A549 (cell line): ENCODE results near the gene ERH. TPM values are rescaled to one million over a fixed set of nuclear protein-coding genes. Genes with fewer than 3 reads are reported as not detected.
A peak's percentile ranks its signal among the peaks of the same experiment; 100 is the strongest.

Experiments used
- ATAC-seq, 2 experiments: fragments of 200-7000 bp in 1 of 2; fragments of >200 bp in 1 of 2; cut with Nextera tagmentation in 1 of 2; cut with Tn5 transposase in 1 of 2; 3 replicates each; pipeline versions ENCODE4 v1.8.0 to v1.9.1; 2018 to 2020; ENCODE audit warnings: mild to moderate bottlenecking in 1 of 2, moderate library complexity in 1 of 2
- CTCF ChIA-PET: fragments of 300-600 bp; sonication (Branson Sonifier 250); formaldehyde crosslinking; extraction: SDS; loops from one replicate; lab custom pipeline; 2021; ENCODE audit warnings: antibody characterized with exemption, inconsistent platforms; lab: Yijun Ruan, JAX
- POLR2A ChIA-PET: fragments of 350-600 bp; formaldehyde crosslinking; extraction: SDS; loops from one replicate; lab custom pipeline; 2021; ENCODE audit warnings: antibody characterized with exemption, inconsistent platforms; lab: Yijun Ruan, JAX
- DNase-seq, 2 experiments: peaks; one replicate each; pipeline versions ENCODE4 v3.0.0 to v3.0.0-alpha.2; 2011 to 2016; ENCODE audit warnings: low read depth in 1 of 2, low spot score in 1 of 2
- FAIRE-seq: peaks from 2 replicates; lab custom pipeline; 2011; peaks lifted over from hg19 to GRCh38; lab: Jason Lieb, UNC
- H3K27ac ChIP-seq, 2 experiments: fragments of >200 bp; sonication (Bioruptor Twin); formaldehyde crosslinking; 3 replicates each; pipeline ENCODE4 v1.5.1; 2016 to 2017
- H3K4me1 ChIP-seq: fragments of >200 bp; sonication (Bioruptor Twin); formaldehyde crosslinking; 3 replicates; pipeline ENCODE4 v1.6.1; 2016
- H3K4me2 ChIP-seq: fragments of >200 bp; sonication (Bioruptor Twin); formaldehyde crosslinking; 3 replicates; pipeline ENCODE4 v1.6.1; 2016
- H3K4me3 ChIP-seq: fragments of >200 bp; sonication (Bioruptor Twin); formaldehyde crosslinking; 3 replicates; pipeline ENCODE4 v1.5.1; 2016
- H3K9me3 ChIP-seq: fragments of >200 bp; sonication (Bioruptor Twin); formaldehyde crosslinking; 3 replicates; pipeline ENCODE4 v1.6.1; 2016
- ATOH8 ChIP-seq: fragments of 250-450 bp; sonication (Bioruptor Pico); IDR thresholded peaks from 2 replicates; pipeline ENCODE4 v1.5.0; 2020; ENCODE audit warnings: low read depth, mild to moderate bottlenecking, moderate library complexity
- BCL3 ChIP-seq: fragments of >200 bp; sonication (Bioruptor Twin); formaldehyde crosslinking; IDR thresholded peaks from 3 replicates; pipeline ENCODE4 v1.6.1; 2016
- BHLHE40 ChIP-seq: IDR thresholded peaks from 2 replicates; pipeline ENCODE4 v1.6.1; 2012; ENCODE audit warnings: low read depth, low read length, inconsistent platforms
- CBX8 ChIP-seq: fragments of 200-600 bp; sonication (generic); IDR thresholded peaks from 2 replicates; pipeline ENCODE4 v1.6.1; 2016
- CHD2 ChIP-seq: fragments of 150-350 bp; IDR thresholded peaks from 2 replicates; pipeline ENCODE4 v1.6.1; 2014; ENCODE audit warnings: low read length; ENCODE audit not compliant: partially characterized antibody
- CHD4 ChIP-seq: fragments of 200-600 bp; sonication (generic); IDR thresholded peaks from 2 replicates; pipeline ENCODE4 v1.6.1; 2016; ENCODE audit warnings: antibody characterized with exemption, mild to moderate bottlenecking, borderline replicate concordance
- E2F6 ChIP-seq: IDR thresholded peaks from 2 replicates; pipeline ENCODE4 v1.6.1; 2012; ENCODE audit warnings: low read depth, borderline replicate concordance
- ELK1 ChIP-seq: fragments of 150-350 bp; IDR thresholded peaks from 2 replicates; pipeline ENCODE4 v1.6.1; 2014; ENCODE audit warnings: low read depth, mild to moderate bottlenecking, low read length
- ESRRA ChIP-seq: fragments of 150-350 bp; IDR thresholded peaks from 2 replicates; pipeline ENCODE4 v1.6.1; 2014; ENCODE audit warnings: mild to moderate bottlenecking, low read length, borderline replicate concordance
- FOSB ChIP-seq: fragments of 250-450 bp; sonication (Bioruptor Pico); IDR thresholded peaks from 2 replicates; pipeline ENCODE4 v1.5.0; 2020; ENCODE audit warnings: mild to moderate bottlenecking, moderate library complexity
- FOSL2 ChIP-seq, 2 experiments: fragments of 450-650 bp in 1 of 2; fragments of >200 bp in 1 of 2; sonication (Bioruptor Twin) in 1 of 2; formaldehyde crosslinking; IDR thresholded peaks; 2 replicates each; pipeline versions ENCODE4 v1.5.0 to v1.6.1; 2016 to 2020; ENCODE audit warnings: mild to moderate bottlenecking in 1 of 2, moderate library complexity in 1 of 2
- FOXS1 ChIP-seq: fragments of 250-450 bp; sonication (Bioruptor Pico); IDR thresholded peaks from 2 replicates; pipeline ENCODE4 v1.5.0; 2020; ENCODE audit warnings: mild to moderate bottlenecking, moderate library complexity
- GATA3 ChIP-seq: IDR thresholded peaks from 2 replicates; pipeline ENCODE4 v1.6.1; 2012; ENCODE audit warnings: borderline replicate concordance
- HDAC2 ChIP-seq: fragments of 200-600 bp; sonication (generic); IDR thresholded peaks from 2 replicates; pipeline ENCODE4 v1.6.1; 2016
- HES2 ChIP-seq: fragments of >200 bp; sonication (Bioruptor Twin); formaldehyde crosslinking; IDR thresholded peaks from 2 replicates; pipeline ENCODE4 v1.6.1; 2016
- HOXB13 ChIP-seq: fragments of 250-450 bp; sonication (Bioruptor Pico); IDR thresholded peaks from 2 replicates; pipeline ENCODE4 v1.5.0; 2020; ENCODE audit warnings: low read depth, mild to moderate bottlenecking, moderate library complexity
- HOXB5 ChIP-seq: fragments of 250-450 bp; sonication (Bioruptor Pico); IDR thresholded peaks from 2 replicates; pipeline ENCODE4 v1.5.0; 2020; ENCODE audit warnings: mild to moderate bottlenecking, moderate library complexity
- JUN ChIP-seq, 2 experiments: fragments of >200 bp; sonication (Bioruptor Twin); formaldehyde crosslinking; IDR thresholded peaks; 2 replicates in 1 of 2; 3 replicates in 1 of 2; pipeline ENCODE4 v1.6.1; 2016 to 2017
- JUNB ChIP-seq: fragments of >200 bp; sonication (Bioruptor Twin); formaldehyde crosslinking; IDR thresholded peaks from 2 replicates; pipeline ENCODE4 v1.6.1; 2016
- MAZ ChIP-seq: fragments of 150-350 bp; IDR thresholded peaks from 2 replicates; pipeline ENCODE4 v1.6.1; 2014; ENCODE audit warnings: antibody characterized with exemption, low read depth, low read length, borderline replicate concordance
- MYC ChIP-seq: IDR thresholded peaks from 2 replicates; pipeline ENCODE4 v1.6.1; 2012; ENCODE audit warnings: mild to moderate bottlenecking, inconsistent platforms, low read length, improper control_type of control experiment, borderline replicate concordance
- NPAS2 ChIP-seq: fragments of 250-450 bp; sonication (Bioruptor Pico); IDR thresholded peaks from 2 replicates; pipeline ENCODE4 v1.8.0; 2022; ENCODE audit warnings: mild to moderate bottlenecking, moderate library complexity, borderline replicate concordance
- NR3C1 ChIP-seq: fragments of >200 bp; sonication (Bioruptor Twin); formaldehyde crosslinking; IDR thresholded peaks from 3 replicates; pipeline ENCODE4 v1.6.1; 2017
- PBX3 ChIP-seq: IDR thresholded peaks from 2 replicates; pipeline ENCODE4 v1.6.1; 2012
- PHF8 ChIP-seq: fragments of 200-600 bp; sonication (generic); IDR thresholded peaks from 2 replicates; pipeline ENCODE4 v1.6.1; 2016; ENCODE audit warnings: low read depth, mild to moderate bottlenecking, antibody characterized with exemption, moderate library complexity, borderline replicate concordance
- POLR2A ChIP-seq: IDR thresholded peaks from 2 replicates; pipeline ENCODE4 v1.6.1; 2012; ENCODE audit warnings: mild to moderate bottlenecking, low read length
- POLR2AphosphoS2 ChIP-seq: conservative IDR thresholded peaks from 2 replicates; pipeline ENCODE4 v1.6.1; 2012; ENCODE audit warnings: low read length, improper control_type of control experiment, inconsistent platforms
- RCOR1 ChIP-seq: fragments of 150-350 bp; IDR thresholded peaks from 2 replicates; pipeline ENCODE4 v1.6.1; 2014; ENCODE audit warnings: antibody characterized with exemption, low read length, low read depth
- SREBF2 ChIP-seq: fragments of 450-650 bp; IDR thresholded peaks from 2 replicates; pipeline ENCODE4 v1.6.1; 2014; ENCODE audit warnings: mild to moderate bottlenecking, moderate library complexity
- TFCP2L1 ChIP-seq: fragments of 250-450 bp; sonication (Bioruptor Pico); IDR thresholded peaks from 2 replicates; pipeline ENCODE4 v1.5.0; 2021; ENCODE audit warnings: mild to moderate bottlenecking
- TP53 ChIP-seq: fragments of 250-450 bp; sonication (Bioruptor Pico); IDR thresholded peaks from 2 replicates; pipeline ENCODE4 v1.5.0; 2021; ENCODE audit warnings: mild to moderate bottlenecking, moderate library complexity
- USF2 ChIP-seq: fragments of 450-650 bp; IDR thresholded peaks from 2 replicates; pipeline ENCODE4 v1.6.1; 2014; ENCODE audit warnings: antibody characterized with exemption
- ZC3H11A ChIP-seq: fragments of 450-650 bp; IDR thresholded peaks from 2 replicates; pipeline ENCODE4 v1.6.1; 2014; ENCODE audit warnings: antibody characterized with exemption, mild to moderate bottlenecking
- ZFP36 ChIP-seq: fragments of 450-650 bp; IDR thresholded peaks from 2 replicates; pipeline ENCODE4 v1.6.1; 2014; ENCODE audit warnings: borderline replicate concordance; ENCODE audit not compliant: partially characterized antibody
- WGBS: methylation state at CpG from one replicate; pipeline ENCODE4 v1.1.6; 2017; ENCODE audit errors: missing lambda C conversion rate; 5-methylcytosine and 5-hydroxymethylcytosine counted together
- polyA minus RNA-seq: library from RNA; depleted of rRNA, polyadenylated mRNA; stranded (reverse); fragments of >200 nt; gene quantifications from 2 replicates; pipeline ENCODE4 v1.2.3, GENCODE V29; 2011; rRNA and poly(A)+ RNA removed
- polyA plus RNA-seq, 4 experiments: library from polyadenylated mRNA; depleted of rRNA in 3 of 4; stranded (reverse); fragments of >200 nt; fragmentation: RNase III in 1 of 4; extraction: RNeasy Plus Mini Kit Qiagen cat#74134 plus additional on column Dnase treatment in 1 of 4; gene quantifications; 2 replicates in 3 of 4; 3 replicates in 1 of 4; pipeline ENCODE4 v1.2.3, GENCODE V29; 2011 to 2017

The ERH gene
- polyA plus RNA-seq (2011; rRNA removed) (302 and 377 TPM in 2 replicates), polyA plus RNA-seq (2017; fragmentation: RNase III; extraction: RNeasy Plus Mini Kit Qiagen cat#74134 plus additional on column Dnase treatment) (538 to 588 TPM (median 562 TPM) in 3 replicates), polyA minus RNA-seq (141 and 143 TPM in 2 replicates)
- polyA plus RNA-seq (2012; cell fraction: cytosol; rRNA removed), result 211 and 220 TPM in 2 replicates
- 49.9 and 82.8 TPM in 2 replicates for polyA plus RNA-seq (2012; cell fraction: nucleus; rRNA removed)

GRCh38 chr14:69398053-69398817 lies at the start of gene ERH, which contains the start of gene SLC39A9:
ERH (minus strand) TSS chr14:69398299; CDS start chr14:69398233, 66 bp downstream.
SLC39A9 (plus strand) TSS chr14:69398692; CDS start chr14:69399370, 678 bp downstream.
- CTCF ChIA-PET, result interaction anchor here (0.9 to 1.7 kb wide), 5 partner anchors 15 to 155 kb away, joined by 3 to 5 read pairs (median 4); no protein-coding TSS in a partner anchor
- DNase-seq, result peak; percentile 96 to 98
- ATAC-seq, result peak; percentile 96 to 98
- H3K4me3 ChIP-seq, result peak within 1 kb of the TSS; percentile 92
- H3K4me2 ChIP-seq, result peak within 1 kb of the TSS; percentile 99
- POLR2A ChIA-PET, result interaction anchor here (0.6 to 1.8 kb wide), 13 partner anchors 10 to 369 kb away, joined by 3 to 10 read pairs (median 3); partner anchors contain the start of genes EXD2, GALNT16 and SRSF5
- peak; percentile 86 for FAIRE-seq
- under 1% methylated on average over 42 of the region's 53 CpGs for WGBS
- peaks cover 38% of the 10 kb centered on the region for H3K4me1 ChIP-seq
- H3K9me3 ChIP-seq, result no peaks in the 10 kb centered on the region
- peak within 1 kb of the TSS; percentile 96 to 97 for H3K27ac ChIP-seq
- TF ChIP-seq MAZ (no peak), TP53 (CRISPR knock-in tag) (0 out of 2 replicates have a peak, but pooled peaks have one; percentile 12), SREBF2 (no peak), POLR2AphosphoS2 (no peak), TFCP2L1 (CRISPR knock-in tag) (no peak), CHD2 (peak; percentile 93), ESRRA (0 out of 2 replicates have a peak, but pooled peaks have one; percentile 3), HDAC2 (no peak), NPAS2 (CRISPR knock-in tag) (no peak), POLR2A (peak; percentile 85), CHD4 (no peak), JUNB (no peak), USF2 (no peak), RCOR1 (no peak), GATA3 (no peak; the same call in 1 of the 2 replicates), HES2 (no peak), ZFP36 (no peak), ELK1 (no peak), ZC3H11A (no peak), NR3C1 (no peak), FOSB (CRISPR knock-in tag) (no peak), E2F6 (peak; percentile 42), CBX8 (no peak), PHF8 (peak; percentile 95; the same call in 1 of the 2 replicates), BHLHE40 (no peak), JUN (IDR thresholded peaks at IDR 0.05) (peak; percentile 90 to 91), PBX3 (0 out of 2 replicates have a peak, but pooled peaks have one; percentile 54), BCL3 (peak; percentile 74), HOXB13 (CRISPR knock-in tag) (no peak; the same call in 1 of the 2 replicates), FOSL2 (IDR thresholded peaks at IDR 0.05) (no peak), FOSL2 (CRISPR knock-in tag; IDR thresholded peaks at IDR 0.05) (0 out of 2 replicates have a peak, but pooled peaks have one; percentile 17), MYC (0 out of 2 replicates have a peak, but pooled peaks have one; percentile 19), FOXS1 (no peak), ATOH8 (CRISPR knock-in tag) (no peak; the same call in 1 of the 2 replicates), HOXB5 (CRISPR knock-in tag) (0 out of 2 replicates have a peak, but pooled peaks have one; percentile 66)
